Measurements from ENCODE around the gene CRYBG3.
A peak's percentile ranks its signal among the peaks of the same experiment; 100 is the strongest.

The CRYBG3 gene

GRCh38 chr3:97958796-97959195, 137.0 kb downstream of the CRYBG3 start:
- ATAC-seq, result no peak
- no peak overlapping the region for H3K27ac Mint-ChIP-seq
- no peak for DNase-seq (ENCODE audit: low spot score in 2 of 2)
- H3K4me3 Mint-ChIP-seq, result no peak overlapping the region
- H3K9me3 Mint-ChIP-seq, result no peaks in the 10 kb centered on the region
- H3K4me1 Mint-ChIP-seq, result peaks cover 18% of the 10 kb centered on the region
- H3K36me3 Mint-ChIP-seq, result peaks cover 86% of the 10 kb centered on the region

GRCh38 chr3:97959872-97960271, 138.1 kb downstream of the CRYBG3 start:
- Mint-ChIP-seq H3K4me3 (no peak overlapping the region), H3K36me3 (peaks cover 89% of the 10 kb centered on the region), H3K9me3 (no peaks in the 10 kb centered on the region), H3K4me1 (peaks cover 26% of the 10 kb centered on the region), H3K27ac (no peak overlapping the region)
- DNase-seq (ENCODE audit: low spot score in 2 of 2), result no peak
- no peak for ATAC-seq

- Mint-ChIP-seq H3K4me3 (no peak overlapping the region), H3K4me1 (peaks cover 29% of the 10 kb centered on the region), H3K36me3 (peaks cover 91% of the 10 kb centered on the region), H3K9me3 (no peaks in the 10 kb centered on the region), H3K27ac (no peak overlapping the region)
- DNase-seq (ENCODE audit: low spot score in 2 of 2) (no peak), ATAC-seq (no peak)
Observed at GRCh38 chr3:97960551-97960950, 138.7 kb downstream of the CRYBG3 start.

- Mint-ChIP-seq H3K36me3 (peaks cover 91% of the 10 kb centered on the region), H3K4me3 (no peak overlapping the region), H3K4me1 (peaks cover 29% of the 10 kb centered on the region), H3K9me3 (no peaks in the 10 kb centered on the region), H3K27ac (peak overlapping the region; percentile 46)
- DNase-seq (ENCODE audit: low spot score in 2 of 2) (no peak), ATAC-seq (no peak)
Observed at GRCh38 chr3:97960993-97961766, 139.4 kb downstream of the CRYBG3 start.

- Mint-ChIP-seq H3K4me3 (no peak overlapping the region), H3K9me3 (no peaks in the 10 kb centered on the region), H3K4me1 (peaks cover 62% of the 10 kb centered on the region), H3K36me3 (peaks cover 40% of the 10 kb centered on the region), H3K27ac (no peak overlapping the region)
- DNase-seq (ENCODE audit: low spot score in 2 of 2) (no peak), ATAC-seq (no peak)
Observed at GRCh38 chr3:97967966-97968365, 146.2 kb downstream of the CRYBG3 start.

GRCh38 chr3:97968376-97968775, 146.6 kb downstream of the CRYBG3 start:
- Mint-ChIP-seq H3K27ac (no peak overlapping the region), H3K4me3 (no peak overlapping the region), H3K9me3 (no peaks in the 10 kb centered on the region), H3K36me3 (peaks cover 40% of the 10 kb centered on the region), H3K4me1 (peaks cover 62% of the 10 kb centered on the region)
- no peak for ATAC-seq
- DNase-seq (ENCODE audit: low spot score in 2 of 2), result no peak

- Mint-ChIP-seq H3K9me3 (no peaks in the 10 kb centered on the region), H3K4me1 (peaks cover 55% of the 10 kb centered on the region), H3K27ac (no peak overlapping the region), H3K36me3 (peaks cover 29% of the 10 kb centered on the region), H3K4me3 (peak overlapping the region; percentile 82)
- no peak for DNase-seq (ENCODE audit: low spot score in 2 of 2)
- ATAC-seq, result no peak
Observed at GRCh38 chr3:97969541-97969940, 147.7 kb downstream of the CRYBG3 start.

GRCh38 chr3:97970156-97970555, 148.3 kb downstream of the CRYBG3 start:
- no peak for DNase-seq (ENCODE audit: low spot score in 2 of 2)
- no peak for ATAC-seq
- Mint-ChIP-seq H3K4me1 (peaks cover 49% of the 10 kb centered on the region), H3K4me3 (peak overlapping the region; percentile 82), H3K9me3 (no peaks in the 10 kb centered on the region), H3K27ac (peak overlapping the region; percentile 90), H3K36me3 (peaks cover 23% of the 10 kb centered on the region)

GRCh38 chr3:97970956-97971620, 149.3 kb downstream of the CRYBG3 start:
- peaks cover 14% of the 10 kb centered on the region for H3K36me3 Mint-ChIP-seq
- H3K4me1 Mint-ChIP-seq, result peaks cover 49% of the 10 kb centered on the region
- H3K9me3 Mint-ChIP-seq, result no peaks in the 10 kb centered on the region
- no peak for ATAC-seq
- peak overlapping the region; percentile 82 for H3K4me3 Mint-ChIP-seq
- peak overlapping the region; percentile 90 for H3K27ac Mint-ChIP-seq
- no peak for DNase-seq (ENCODE audit: low spot score in 2 of 2)

- H3K4me1 Mint-ChIP-seq, result peaks cover 49% of the 10 kb centered on the region
- ATAC-seq, result peak; percentile 95
- H3K4me3 Mint-ChIP-seq, result peak within 1 kb of the TSS; percentile 82
- peak within 1 kb of the TSS; percentile 90 for H3K27ac Mint-ChIP-seq
- no peaks in the 10 kb centered on the region for H3K9me3 Mint-ChIP-seq
- peaks cover 5% of the 10 kb centered on the region for H3K36me3 Mint-ChIP-seq
- DNase-seq (ENCODE audit: low spot score in 2 of 2), result peak; percentile 48 to 80
Observed at GRCh38 chr3:97971679-97972567, 150.1 kb downstream of the CRYBG3 start, which contains the start of gene RIOX2. TSS of gene RIOX2 (minus strand) at chr3:97972431. CDS start at chr3:97967593, 4,838 bp downstream.

GRCh38 chr3:97972976-97973375, 151.2 kb downstream of the CRYBG3 start:
- peak overlapping the region; percentile 82 for H3K4me3 Mint-ChIP-seq
- peak overlapping the region; percentile 26 for H3K27ac Mint-ChIP-seq
- no peak for DNase-seq (ENCODE audit: low spot score in 2 of 2)
- no peaks in the 10 kb centered on the region for H3K9me3 Mint-ChIP-seq
- H3K4me1 Mint-ChIP-seq, result peaks cover 40% of the 10 kb centered on the region
- H3K36me3 Mint-ChIP-seq, result no peaks in the 10 kb centered on the region
- ATAC-seq, result no peak

GRCh38 chr3:97974996-97975395, 153.2 kb downstream of the CRYBG3 start:
- H3K9me3 Mint-ChIP-seq, result no peaks in the 10 kb centered on the region
- no peaks in the 10 kb centered on the region for H3K36me3 Mint-ChIP-seq
- DNase-seq (ENCODE audit: low spot score in 2 of 2), result no peak
- peaks cover 20% of the 10 kb centered on the region for H3K4me1 Mint-ChIP-seq
- no peak overlapping the region for H3K4me3 Mint-ChIP-seq
- no peak overlapping the region for H3K27ac Mint-ChIP-seq
- ATAC-seq, result no peak

- DNase-seq (ENCODE audit: low spot score in 2 of 2), result no peak
- peaks cover 15% of the 10 kb centered on the region for H3K4me1 Mint-ChIP-seq
- no peaks in the 10 kb centered on the region for H3K36me3 Mint-ChIP-seq
- no peak overlapping the region for H3K27ac Mint-ChIP-seq
- H3K9me3 Mint-ChIP-seq, result no peaks in the 10 kb centered on the region
- no peak for ATAC-seq
- no peak overlapping the region for H3K4me3 Mint-ChIP-seq
Observed at GRCh38 chr3:97975466-97975865, 153.7 kb downstream of the CRYBG3 start.

GRCh38 chr3:97979610-97980009, 157.8 kb downstream of the CRYBG3 start:
- no peak overlapping the region for H3K4me3 Mint-ChIP-seq
- no peak for ATAC-seq
- H3K27ac Mint-ChIP-seq, result no peak overlapping the region

GRCh38 chr3:97981886-97982285, 160.1 kb downstream of the CRYBG3 start:
- Mint-ChIP-seq H3K36me3 (no peaks in the 10 kb centered on the region), H3K9me3 (no peaks in the 10 kb centered on the region), H3K4me1 (peaks cover 17% of the 10 kb centered on the region), H3K4me3 (no peak overlapping the region), H3K27ac (peak overlapping the region; percentile 4)
- ATAC-seq, result peak; percentile 86
- peak in 1 of 2 donors; percentile 50 for DNase-seq (ENCODE audit: low spot score in 2 of 2)

More at GRCh38 chr3:97979610-97980009, 157.8 kb downstream of the CRYBG3 start:
- H3K4me1 Mint-ChIP-seq, result peaks cover 17% of the 10 kb centered on the region
- H3K36me3 Mint-ChIP-seq, result no peaks in the 10 kb centered on the region
- DNase-seq (ENCODE audit: low spot score in 2 of 2), result no peak
- no peaks in the 10 kb centered on the region for H3K9me3 Mint-ChIP-seq

Data from stimulated activated effector memory CD8-positive, alpha-beta T cell treated with anti-CD3 and anti-CD28 coated beads, Interleukin-12 subunit alpha, Interleukin-12 subunit beta, amount 100 ng/mL, for 72 hours (primary cell).